Dendritic cell treated with granulocyte-macrophage colony-stimulating factor and Interleukin-4, amounts not matched to agents 40 ng/mL and 50 ng/mL, for 4 days (primary cell): Measurements from ENCODE around the gene RIMS1.

Experiments used
- H3K27ac Mint-ChIP-seq: one replicate; pipeline ENCODE4 v1.8.0; 2022; ENCODE audit warnings: mild to moderate bottlenecking, mixed read lengths
- H3K27me3 Mint-ChIP-seq: one replicate; pipeline ENCODE4 v1.8.0; 2022; ENCODE audit warnings: mild to moderate bottlenecking, mixed read lengths
- H3K36me3 Mint-ChIP-seq: one replicate; pipeline ENCODE4 v1.8.0; 2022; ENCODE audit warnings: low read depth, mixed read lengths
- H3K4me1 Mint-ChIP-seq: one replicate; pipeline ENCODE4 v1.8.0; 2022; ENCODE audit warnings: low read depth, mixed read lengths
- H3K4me3 Mint-ChIP-seq: one replicate; pipeline ENCODE4 v1.8.0; 2022; ENCODE audit warnings: mild to moderate bottlenecking, moderate library complexity, mixed read lengths
- H3K9me3 Mint-ChIP-seq: one replicate; pipeline ENCODE4 v1.8.0; 2022; ENCODE audit warnings: mixed read lengths
- intact Hi-C: fragments of 100-400 bp; cut with micrococcal nuclease; formaldehyde crosslinking; loops from one replicate; pipeline ENCODE4 v1.15.0; 2022

RIMS1 gene

DNA sequence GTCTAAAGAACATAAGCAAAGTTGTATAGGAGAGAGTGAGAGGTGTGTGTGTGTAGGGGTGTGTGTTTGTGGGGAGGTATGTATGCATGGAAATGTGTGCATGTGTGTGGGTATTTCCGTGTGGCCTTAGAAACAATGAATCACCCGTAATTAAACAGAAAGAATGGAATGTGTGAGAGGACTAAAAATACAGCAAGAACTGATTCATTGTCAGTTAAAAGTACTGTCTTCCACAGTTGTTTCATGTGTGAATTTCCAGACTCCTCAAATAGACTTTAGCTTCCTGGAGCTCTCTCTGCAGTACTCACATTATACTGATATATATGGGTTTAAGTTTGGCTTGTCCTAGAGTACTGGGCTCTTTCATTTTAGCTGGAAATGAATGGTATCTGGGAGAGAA lies 145.7 kb downstream of the RIMS1 start:
- no peaks in the 10 kb centered on the region for H3K27me3 Mint-ChIP-seq
- no peak overlapping the region for H3K27ac Mint-ChIP-seq
- no peaks in the 10 kb centered on the region for H3K4me1 Mint-ChIP-seq
- H3K36me3 Mint-ChIP-seq, result no peaks in the 10 kb centered on the region
- H3K4me3 Mint-ChIP-seq, result no peak overlapping the region
- intact Hi-C loops, result no loop called here
- H3K9me3 Mint-ChIP-seq, result no peaks in the 10 kb centered on the region

DNA sequence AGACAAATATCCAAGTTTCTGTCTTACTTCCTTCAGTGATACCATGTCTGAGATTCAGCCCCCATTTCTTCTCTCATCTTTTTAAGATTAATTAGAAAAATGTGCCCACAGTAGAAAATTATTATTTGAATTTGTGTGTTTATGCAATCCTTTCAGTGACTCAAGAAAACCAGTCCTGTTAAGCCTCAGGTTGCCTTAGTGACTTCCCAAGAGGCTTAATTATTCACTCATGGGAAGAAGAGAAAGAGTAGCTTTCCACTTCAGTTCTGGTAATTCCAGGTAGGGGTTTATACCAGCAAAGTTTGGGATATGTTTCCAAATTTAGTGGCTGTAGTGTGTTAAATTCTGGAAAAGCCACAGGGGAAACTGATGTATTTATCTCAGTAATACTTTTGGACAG lies 149.1 kb downstream of the RIMS1 start:
- H3K9me3 Mint-ChIP-seq, result no peaks in the 10 kb centered on the region
- no peaks in the 10 kb centered on the region for H3K4me1 Mint-ChIP-seq
- intact Hi-C loops, result no loop called here
- no peaks in the 10 kb centered on the region for H3K27me3 Mint-ChIP-seq
- H3K27ac Mint-ChIP-seq, result no peak overlapping the region
- no peaks in the 10 kb centered on the region for H3K36me3 Mint-ChIP-seq
- H3K4me3 Mint-ChIP-seq, result no peak overlapping the region

DNA sequence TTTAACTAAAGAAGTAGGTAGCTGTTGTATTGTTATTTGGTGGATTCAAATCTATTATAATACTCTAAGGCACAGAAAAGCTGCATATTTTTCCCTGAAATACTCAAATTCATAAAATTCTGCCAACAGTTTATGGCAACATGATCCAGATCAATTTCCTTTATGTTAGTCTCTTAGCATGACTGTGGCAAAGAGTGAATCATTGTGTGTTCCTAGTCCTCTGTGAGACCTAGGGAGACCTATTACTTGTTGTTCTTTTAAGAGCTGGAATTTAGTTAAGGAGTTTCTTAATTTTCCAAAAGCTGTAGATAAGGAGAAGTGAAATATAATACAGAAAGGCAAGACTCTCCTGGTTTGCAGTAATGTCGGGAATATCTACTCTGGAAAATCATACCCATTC lies 149.6 kb downstream of the RIMS1 start:
- no peaks in the 10 kb centered on the region for H3K27me3 Mint-ChIP-seq
- no peak overlapping the region for H3K4me3 Mint-ChIP-seq
- H3K27ac Mint-ChIP-seq, result no peak overlapping the region
- no peaks in the 10 kb centered on the region for H3K36me3 Mint-ChIP-seq
- H3K4me1 Mint-ChIP-seq, result no peaks in the 10 kb centered on the region
- no peaks in the 10 kb centered on the region for H3K9me3 Mint-ChIP-seq
- intact Hi-C loops, result no loop called here

DNA sequence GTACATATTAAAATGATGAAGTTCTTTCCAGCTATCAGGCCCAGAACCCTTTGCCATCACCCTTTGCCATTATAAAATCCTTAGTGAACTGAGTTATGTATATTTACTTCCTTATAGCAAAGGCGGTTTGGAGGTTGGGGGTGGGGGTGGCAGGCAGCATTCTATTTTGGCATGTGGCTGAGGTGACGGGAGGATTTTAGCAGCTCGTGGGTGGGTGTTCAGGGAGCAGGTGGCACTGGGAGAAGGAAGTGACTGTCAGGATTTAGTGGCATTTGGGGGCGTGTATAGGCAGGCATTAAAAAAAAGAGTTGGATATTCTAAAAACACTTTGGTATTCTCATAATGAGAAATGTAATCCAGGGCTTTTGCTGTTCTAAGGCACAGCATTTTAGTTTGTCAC lies 150.7 kb downstream of the RIMS1 start:
- H3K4me1 Mint-ChIP-seq, result no peaks in the 10 kb centered on the region
- no peak overlapping the region for H3K27ac Mint-ChIP-seq
- H3K9me3 Mint-ChIP-seq, result no peaks in the 10 kb centered on the region
- H3K27me3 Mint-ChIP-seq, result no peaks in the 10 kb centered on the region
- H3K36me3 Mint-ChIP-seq, result no peaks in the 10 kb centered on the region
- intact Hi-C loops, result no loop called here
- H3K4me3 Mint-ChIP-seq, result no peak overlapping the region

DNA sequence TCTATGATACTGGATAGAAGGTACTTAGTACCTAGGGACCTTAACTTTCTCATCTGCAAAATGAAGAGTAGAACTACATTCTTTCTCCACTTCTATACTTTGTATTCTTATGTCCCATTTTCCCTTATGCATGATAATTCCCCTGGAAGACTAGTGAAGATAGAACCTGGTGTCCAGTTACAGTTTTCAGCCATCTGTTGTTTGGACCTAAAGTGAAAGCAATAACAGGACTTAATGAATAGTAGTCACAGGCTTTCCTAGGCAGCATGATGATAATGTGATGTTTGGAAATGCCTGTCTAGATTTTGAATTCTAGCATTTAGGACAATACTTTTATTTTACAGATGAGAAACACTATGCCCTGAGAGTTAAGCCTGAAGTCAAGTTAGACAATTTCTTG lies 153.8 kb downstream of the RIMS1 start:
- Mint-ChIP-seq H3K4me3 (no peak overlapping the region), H3K4me1 (no peaks in the 10 kb centered on the region), H3K27ac (no peak overlapping the region), H3K9me3 (no peaks in the 10 kb centered on the region), H3K36me3 (no peaks in the 10 kb centered on the region), H3K27me3 (no peaks in the 10 kb centered on the region)
- intact Hi-C loops, result no loop called here

DNA sequence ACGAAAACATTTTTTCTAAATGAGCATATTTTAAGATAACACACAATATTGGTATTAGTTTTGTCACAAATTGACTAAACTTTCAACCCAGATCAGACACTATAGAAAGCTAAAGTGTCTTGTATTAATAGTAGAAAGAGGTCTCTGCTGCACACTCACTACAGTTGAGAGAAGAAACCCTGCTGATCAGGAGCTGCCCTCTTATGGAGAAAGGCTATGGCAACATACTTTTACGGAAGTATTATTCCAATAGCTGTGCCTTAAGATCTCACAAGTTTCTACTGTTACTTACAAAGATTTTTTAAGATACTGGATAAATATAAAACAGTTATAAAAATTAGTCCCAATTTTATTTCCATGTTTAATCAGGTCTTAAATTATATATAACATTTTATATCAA lies 155.7 kb downstream of the RIMS1 start:
- no peak overlapping the region for H3K27ac Mint-ChIP-seq
- H3K4me3 Mint-ChIP-seq, result no peak overlapping the region
- H3K27me3 Mint-ChIP-seq, result no peaks in the 10 kb centered on the region
- intact Hi-C loops, result no loop called here
- H3K36me3 Mint-ChIP-seq, result no peaks in the 10 kb centered on the region
- no peaks in the 10 kb centered on the region for H3K4me1 Mint-ChIP-seq
- H3K9me3 Mint-ChIP-seq, result no peaks in the 10 kb centered on the region

DNA sequence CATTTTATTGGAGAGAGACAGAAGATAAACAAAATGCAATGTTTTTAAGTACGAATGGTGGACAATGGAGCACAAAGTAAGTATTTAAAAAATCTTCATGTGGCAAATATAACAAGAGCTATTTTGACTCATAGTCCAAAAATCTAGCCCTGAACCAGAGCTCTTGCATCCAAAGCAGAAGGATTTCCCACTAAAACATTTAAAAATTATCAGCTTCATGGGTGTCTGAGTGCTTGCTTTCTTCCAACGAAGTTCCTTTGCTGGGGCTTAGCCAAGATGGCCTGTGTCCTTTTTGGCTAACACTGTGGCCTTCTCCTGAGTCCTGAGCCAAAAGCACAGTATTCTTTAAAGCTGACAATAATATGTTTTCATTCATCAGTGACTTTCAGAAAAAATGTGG lies 161.7 kb downstream of the RIMS1 start:
- Mint-ChIP-seq H3K4me3 (no peak overlapping the region), H3K4me1 (no peaks in the 10 kb centered on the region), H3K36me3 (no peaks in the 10 kb centered on the region), H3K27me3 (no peaks in the 10 kb centered on the region), H3K27ac (no peak overlapping the region), H3K9me3 (no peaks in the 10 kb centered on the region)
- intact Hi-C loops, result no loop called here

DNA sequence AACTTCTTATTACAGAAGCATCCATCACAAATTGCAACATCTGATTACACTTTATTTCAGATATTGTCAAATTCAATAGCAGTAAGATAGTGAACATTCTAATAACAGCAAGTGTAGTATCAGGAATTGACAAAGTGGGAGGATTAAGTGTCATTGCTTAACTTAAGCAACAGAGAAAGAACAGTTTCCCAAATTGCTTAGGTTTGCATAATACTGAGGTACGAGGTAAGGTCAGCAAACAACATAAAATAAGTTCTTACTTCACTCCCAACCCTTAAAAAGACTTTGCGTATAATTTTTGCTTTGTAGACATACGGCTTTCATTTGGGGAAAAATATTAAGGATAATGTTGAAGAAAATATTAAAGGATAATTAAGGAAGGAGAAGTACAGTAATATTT lies 163.0 kb downstream of the RIMS1 start:
- Mint-ChIP-seq H3K27me3 (no peaks in the 10 kb centered on the region), H3K9me3 (peaks cover 5% of the 10 kb centered on the region), H3K36me3 (no peaks in the 10 kb centered on the region), H3K4me3 (no peak overlapping the region), H3K27ac (no peak overlapping the region), H3K4me1 (no peaks in the 10 kb centered on the region)
- intact Hi-C loops, result no loop called here

DNA sequence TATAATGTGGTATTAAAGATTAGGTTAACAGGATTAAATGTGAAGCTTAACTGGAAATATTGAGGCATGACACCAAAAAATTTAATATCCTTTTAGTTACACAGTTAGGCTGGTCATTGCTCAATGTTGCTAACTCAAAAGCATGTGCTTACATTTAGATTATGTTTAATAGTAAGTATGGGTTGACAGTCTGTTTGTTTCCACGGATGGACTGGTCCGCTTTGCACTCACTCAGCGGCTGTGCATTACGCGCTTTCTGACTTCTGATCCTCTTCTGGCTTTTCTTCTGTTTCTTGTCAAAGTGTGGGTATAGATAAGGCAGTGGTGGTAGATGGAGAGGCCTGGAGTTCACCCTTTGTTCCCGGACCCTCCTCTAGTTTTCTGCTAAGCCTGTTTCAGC lies 174.9 kb downstream of the RIMS1 start:
- H3K36me3 Mint-ChIP-seq, result no peaks in the 10 kb centered on the region
- no peak overlapping the region for H3K4me3 Mint-ChIP-seq
- intact Hi-C loops, result no loop called here
- no peak overlapping the region for H3K27ac Mint-ChIP-seq
- no peaks in the 10 kb centered on the region for H3K4me1 Mint-ChIP-seq
- no peaks in the 10 kb centered on the region for H3K9me3 Mint-ChIP-seq
- H3K27me3 Mint-ChIP-seq, result no peaks in the 10 kb centered on the region

DNA sequence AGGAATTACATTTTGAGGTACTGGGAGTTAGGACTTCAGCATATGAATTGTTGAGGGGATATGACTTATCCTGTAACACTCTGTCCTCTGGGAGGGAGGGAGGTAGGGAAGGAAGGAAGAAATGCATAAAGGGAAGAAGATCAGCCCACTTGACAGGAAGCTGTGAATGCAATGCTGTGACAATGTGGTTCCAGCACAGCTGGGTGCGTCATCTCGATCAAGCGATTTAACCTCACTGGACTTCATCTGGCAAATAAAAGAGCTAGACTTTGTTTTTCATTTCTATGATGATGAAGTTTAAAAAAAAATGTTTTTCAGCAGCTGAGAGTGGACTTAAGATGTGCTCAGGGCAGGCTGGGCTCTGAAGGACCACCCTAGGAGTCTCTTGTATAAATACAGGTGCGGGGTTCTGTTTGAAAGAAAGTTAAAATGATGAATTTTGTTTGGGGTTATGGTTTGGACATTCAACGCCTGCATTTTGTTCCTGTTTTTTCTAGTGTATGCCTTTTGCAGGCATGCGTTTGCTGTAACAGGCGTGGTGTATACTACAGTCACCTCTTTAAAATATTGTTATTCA lies 178.1 kb downstream of the RIMS1 start:
- H3K27ac Mint-ChIP-seq, result no peak overlapping the region

DNA sequence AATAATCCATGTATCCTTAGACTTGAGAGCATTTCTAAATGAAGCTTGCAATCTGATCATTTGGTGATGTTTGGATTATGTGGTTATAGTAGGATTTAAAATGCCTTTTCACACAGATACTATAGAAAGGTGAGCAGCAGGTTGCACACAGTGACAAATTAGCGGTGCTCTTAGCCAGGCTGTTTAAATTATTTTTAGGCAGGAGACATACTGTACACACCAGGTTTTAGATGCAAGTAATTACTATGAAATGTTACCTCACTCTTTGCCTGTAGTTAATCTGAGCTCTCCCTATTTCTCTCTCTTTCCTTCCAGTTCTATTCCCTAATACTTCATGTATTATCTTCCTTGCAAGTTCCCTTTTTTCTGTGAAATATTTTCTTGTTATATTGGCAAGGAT lies 191.7 kb downstream of the RIMS1 start:
- H3K4me3 Mint-ChIP-seq, result no peak overlapping the region
- H3K36me3 Mint-ChIP-seq, result no peaks in the 10 kb centered on the region
- intact Hi-C loops, result no loop called here
- H3K27ac Mint-ChIP-seq, result no peak overlapping the region
- no peaks in the 10 kb centered on the region for H3K4me1 Mint-ChIP-seq
- peaks cover 2% of the 10 kb centered on the region for H3K27me3 Mint-ChIP-seq
- no peaks in the 10 kb centered on the region for H3K9me3 Mint-ChIP-seq

More for the DNA sequence above, 178.1 kb downstream of the RIMS1 start:
- no peaks in the 10 kb centered on the region for H3K36me3 Mint-ChIP-seq
- H3K27me3 Mint-ChIP-seq, result no peaks in the 10 kb centered on the region
- H3K9me3 Mint-ChIP-seq, result no peaks in the 10 kb centered on the region
- no peak overlapping the region for H3K4me3 Mint-ChIP-seq
- H3K4me1 Mint-ChIP-seq, result no peaks in the 10 kb centered on the region
- intact Hi-C loops, result no loop called here

DNA sequence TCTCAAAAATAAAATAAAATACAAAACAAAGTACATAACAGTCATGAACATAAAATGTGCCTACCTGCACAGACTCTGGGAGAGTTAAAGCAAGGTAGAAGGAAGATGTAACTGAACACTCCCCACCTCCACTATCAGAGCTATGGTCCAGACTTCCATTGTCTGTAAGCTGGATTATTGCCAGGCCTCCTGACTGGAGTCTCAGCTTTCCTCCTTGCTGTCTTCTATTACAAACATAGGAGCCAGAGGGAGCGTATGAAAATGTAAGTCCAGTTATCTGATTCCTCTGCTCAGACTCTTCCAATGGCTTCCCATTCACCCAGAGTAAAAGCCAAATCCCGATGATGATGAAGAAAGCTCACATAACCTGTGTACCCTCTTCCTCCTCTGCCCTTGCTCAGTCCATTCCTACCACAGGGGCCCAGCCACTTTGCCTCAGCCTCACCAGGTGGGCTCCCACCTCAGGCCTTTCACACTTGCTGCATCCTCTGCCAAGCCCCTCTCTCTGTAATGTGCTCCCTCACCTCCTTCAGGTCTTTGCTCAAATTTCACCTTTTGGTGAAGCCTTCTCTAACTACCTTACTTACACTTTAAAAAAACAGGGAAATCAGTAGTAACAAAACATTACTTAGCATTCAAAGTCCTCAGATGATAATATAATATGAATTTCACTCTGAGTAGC lies 194.1 kb downstream of the RIMS1 start:
- no peaks in the 10 kb centered on the region for H3K9me3 Mint-ChIP-seq

DNA sequence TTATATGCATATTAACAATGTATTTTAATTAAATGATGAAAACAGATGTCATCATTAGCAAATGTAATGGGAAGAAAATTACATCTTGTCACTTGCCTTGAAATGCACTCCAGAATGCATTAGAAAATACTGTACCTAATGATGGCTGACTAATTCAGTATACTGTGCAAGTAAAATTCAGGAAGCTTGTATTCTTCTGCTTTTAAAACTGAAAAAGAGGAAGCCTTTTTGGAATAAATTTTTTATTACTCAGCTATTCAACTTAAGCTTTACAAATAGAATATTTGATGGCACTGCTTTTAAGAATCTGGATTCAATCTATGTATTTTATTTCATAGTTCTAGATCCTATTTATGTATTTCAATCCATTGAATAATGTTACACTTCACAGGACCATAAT lies 195.5 kb downstream of the RIMS1 start:
- Mint-ChIP-seq H3K36me3 (no peaks in the 10 kb centered on the region), H3K27ac (no peak overlapping the region), H3K27me3 (peaks cover 2% of the 10 kb centered on the region), H3K9me3 (no peaks in the 10 kb centered on the region), H3K4me3 (no peak overlapping the region), H3K4me1 (no peaks in the 10 kb centered on the region)
- intact Hi-C loops, result no loop called here

More for the DNA sequence above, 194.1 kb downstream of the RIMS1 start:
- H3K36me3 Mint-ChIP-seq, result no peaks in the 10 kb centered on the region
- no peak overlapping the region for H3K27ac Mint-ChIP-seq
- H3K27me3 Mint-ChIP-seq, result peaks cover 4% of the 10 kb centered on the region
- intact Hi-C loops, result no loop called here
- no peaks in the 10 kb centered on the region for H3K4me1 Mint-ChIP-seq
- no peak overlapping the region for H3K4me3 Mint-ChIP-seq

DNA sequence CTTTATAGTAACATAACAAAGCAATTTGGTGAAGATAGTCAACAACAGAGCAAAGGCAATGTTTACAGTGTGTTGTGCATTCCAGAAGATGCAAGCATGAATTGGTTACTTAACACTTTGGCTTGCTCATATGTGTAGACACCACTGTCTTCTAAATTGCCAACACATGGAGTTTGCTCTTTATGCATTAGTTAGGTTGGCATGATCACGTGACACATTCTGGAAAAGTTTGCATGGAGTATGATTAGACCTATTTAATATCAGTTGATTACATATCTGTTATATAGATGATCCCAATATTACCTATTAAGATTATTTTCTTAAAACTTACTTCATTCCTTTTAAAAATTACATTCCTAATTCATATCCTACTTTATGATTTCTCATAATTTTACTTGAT lies 197.6 kb downstream of the RIMS1 start:
- Mint-ChIP-seq H3K4me1 (no peaks in the 10 kb centered on the region), H3K4me3 (no peak overlapping the region), H3K27me3 (peaks cover 1% of the 10 kb centered on the region), H3K36me3 (no peaks in the 10 kb centered on the region), H3K27ac (no peak overlapping the region), H3K9me3 (no peaks in the 10 kb centered on the region)
- intact Hi-C loops, result loop anchor here (1.0 to 2.0 kb wide), 2 partner anchors 551 to 699 kb away; no protein-coding TSS in a partner anchor

DNA sequence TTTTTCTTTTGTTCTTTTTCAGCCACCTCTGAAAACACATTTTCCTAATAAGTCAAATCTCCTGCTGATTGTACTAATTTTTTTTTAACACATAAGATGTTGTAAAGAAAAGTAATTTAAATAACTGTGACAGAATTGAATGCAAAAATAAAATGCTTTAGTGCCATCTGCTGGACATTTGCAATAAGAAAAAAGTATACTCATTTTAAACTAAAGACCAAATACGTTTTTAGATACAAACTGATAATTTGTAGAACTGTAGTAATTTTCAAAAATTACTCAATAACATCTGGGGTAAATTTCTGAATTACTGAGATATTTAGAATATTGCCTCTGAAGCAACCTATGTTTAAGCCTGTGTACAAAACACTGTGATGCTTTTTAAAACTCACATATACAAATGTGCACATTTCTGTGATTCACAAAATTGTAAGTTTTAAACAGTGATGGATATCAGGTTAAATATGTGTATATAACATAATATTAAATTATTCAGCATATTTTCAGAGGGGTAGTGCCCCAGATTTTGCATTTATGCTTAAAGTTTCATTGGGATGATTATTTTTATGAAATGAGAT lies 198.7 kb downstream of the RIMS1 start:
- Mint-ChIP-seq H3K9me3 (no peaks in the 10 kb centered on the region), H3K27me3 (peaks cover 1% of the 10 kb centered on the region), H3K4me1 (no peaks in the 10 kb centered on the region), H3K4me3 (no peak overlapping the region), H3K27ac (no peak overlapping the region), H3K36me3 (no peaks in the 10 kb centered on the region)
- intact Hi-C loops, result loop anchor here (1.0 to 2.0 kb wide), 2 partner anchors 552 to 700 kb away; no protein-coding TSS in a partner anchor
